Activated CD4-positive, CD25-positive, alpha-beta regulatory T cell treated with anti-CD3 and anti-CD28 coated beads, Interleukin-2, amount 50 U/mL, for 72 hours (primary cell): ENCODE measurements around the gene RGS21.

Source experiments
- DNase-seq: peaks from one replicate; pipeline ENCODE4 v3.0.0; 2021

RGS21 gene

GRCh38 chr1:192379554-192379953 lies 62.8 kb downstream of the RGS21 start:
- no peak for DNase-seq

GRCh38 chr1:192382758-192383157 lies 66.0 kb downstream of the RGS21 start:
- DNase-seq: no peak

GRCh38 chr1:192386051-192386650 lies 69.4 kb downstream of the RGS21 start:
- DNase-seq: no peak

- DNase-seq: no peak
Observed at GRCh38 chr1:192395211-192395610, 78.4 kb downstream of the RGS21 start.

- no peak for DNase-seq
Observed at GRCh38 chr1:192395895-192396294, 79.1 kb downstream of the RGS21 start.

- DNase-seq: no peak
Observed at GRCh38 chr1:192399161-192399560, 82.4 kb downstream of the RGS21 start.

- DNase-seq: no peak
Observed at GRCh38 chr1:192401825-192402224, 85.0 kb downstream of the RGS21 start.

GRCh38 chr1:192402571-192402970 lies 85.8 kb downstream of the RGS21 start:
- DNase-seq: no peak

- no peak for DNase-seq
Observed at GRCh38 chr1:192407206-192407605, 90.4 kb downstream of the RGS21 start.
